GM12875 (cell line): ENCODE results near the gene LACTBL1.

ENCODE experiments used
- H3K4me3 ChIP-seq: one replicate; pipeline ENCODE4 v1.5.1; 2011; ENCODE audit warnings: low read depth, low read length, control low read depth
- TF ChIP-seq, protein P1 (sequence below): IDR thresholded peaks from 2 replicates; pipeline ENCODE4 v1.5.1; 2011; ENCODE audit warnings: low read depth, mild to moderate bottlenecking, control low read depth, inconsistent platforms, low read length, moderate library complexity, borderline replicate concordance; ENCODE audit not compliant: insufficient read depth

Gene LACTBL1

GRCh38 chr1:22908880-22909426 is 63.7 kb downstream of the LACTBL1 start:
- no peak overlapping the region for H3K4me3 ChIP-seq
- TF ChIP-seq, protein P1, sequence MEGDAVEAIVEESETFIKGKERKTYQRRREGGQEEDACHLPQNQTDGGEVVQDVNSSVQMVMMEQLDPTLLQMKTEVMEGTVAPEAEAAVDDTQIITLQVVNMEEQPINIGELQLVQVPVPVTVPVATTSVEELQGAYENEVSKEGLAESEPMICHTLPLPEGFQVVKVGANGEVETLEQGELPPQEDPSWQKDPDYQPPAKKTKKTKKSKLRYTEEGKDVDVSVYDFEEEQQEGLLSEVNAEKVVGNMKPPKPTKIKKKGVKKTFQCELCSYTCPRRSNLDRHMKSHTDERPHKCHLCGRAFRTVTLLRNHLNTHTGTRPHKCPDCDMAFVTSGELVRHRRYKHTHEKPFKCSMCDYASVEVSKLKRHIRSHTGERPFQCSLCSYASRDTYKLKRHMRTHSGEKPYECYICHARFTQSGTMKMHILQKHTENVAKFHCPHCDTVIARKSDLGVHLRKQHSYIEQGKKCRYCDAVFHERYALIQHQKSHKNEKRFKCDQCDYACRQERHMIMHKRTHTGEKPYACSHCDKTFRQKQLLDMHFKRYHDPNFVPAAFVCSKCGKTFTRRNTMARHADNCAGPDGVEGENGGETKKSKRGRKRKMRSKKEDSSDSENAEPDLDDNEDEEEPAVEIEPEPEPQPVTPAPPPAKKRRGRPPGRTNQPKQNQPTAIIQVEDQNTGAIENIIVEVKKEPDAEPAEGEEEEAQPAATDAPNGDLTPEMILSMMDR = no peak

DNA sequence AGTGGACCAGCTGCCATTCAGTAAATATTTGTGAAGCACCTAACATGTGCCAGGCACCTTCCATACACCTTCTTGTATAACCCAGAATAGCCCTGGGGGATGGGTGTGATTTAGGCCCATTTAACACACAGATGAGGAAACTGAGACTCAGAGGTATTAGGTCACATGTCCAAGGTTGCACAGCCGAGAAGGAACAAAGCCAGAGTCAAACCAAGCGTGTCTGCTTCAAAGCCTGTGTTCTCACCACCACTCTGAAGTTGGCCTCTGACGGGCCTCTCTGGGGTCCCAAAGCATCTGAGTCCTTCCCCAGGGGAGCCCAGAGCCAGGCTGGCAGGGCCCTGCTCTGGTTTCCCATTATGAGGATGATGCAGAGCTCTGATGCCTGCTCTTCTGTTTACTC is 65.1 kb downstream of the LACTBL1 start:
- no peak overlapping the region for H3K4me3 ChIP-seq
- TF ChIP-seq, protein P1 = no peak

GRCh38 chr1:22906968-22907367 is 65.7 kb downstream of the LACTBL1 start:
- TF ChIP-seq, protein P1 = no peak
- H3K4me3 ChIP-seq = no peak overlapping the region

DNA sequence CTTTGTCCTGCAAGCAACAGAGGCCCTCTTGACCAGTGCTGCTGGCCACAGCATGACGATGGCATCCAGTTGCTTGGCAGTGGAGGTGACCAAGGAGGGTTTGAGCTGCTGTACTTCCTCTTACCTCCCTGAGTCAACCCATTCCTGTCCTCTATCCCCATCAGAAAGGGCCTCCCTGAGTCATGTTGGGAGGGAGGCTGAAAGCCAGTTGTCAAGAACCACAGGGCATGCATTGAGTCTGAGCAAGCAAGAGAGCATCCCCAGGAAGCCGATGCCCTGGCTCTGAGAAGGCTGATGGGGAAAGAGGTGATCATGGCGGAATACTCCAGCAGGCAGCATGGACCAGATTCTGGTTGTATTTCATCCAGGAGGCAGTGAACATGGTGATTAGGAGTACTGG is 69.6 kb downstream of the LACTBL1 start:
- TF ChIP-seq, protein P1 = no peak
- H3K4me3 ChIP-seq = no peak overlapping the region
